GM21723 (cell line): ENCODE results near the gene PLIN1.

Experiments used
- ATAC-seq: cut with Tn5 transposase; IDR thresholded peaks from one replicate; pipeline ENCODE4 v1.9.1; 2021; ENCODE audit warnings: mild to moderate bottlenecking, moderate library complexity; ENCODE audit not compliant: unreplicated experiment

The PLIN1 gene

GRCh38 chr15:89672221-89673164 lies 6.7 kb downstream of the PLIN1 start:
- no peak for ATAC-seq

GRCh38 chr15:89671687-89672086 lies 7.5 kb downstream of the PLIN1 start:
- ATAC-seq: no peak

- ATAC-seq: no peak
These were observed 8.1 kb downstream of the PLIN1 start for GRCh38 chr15:89670971-89671560.

- no peak for ATAC-seq
These were observed 9.2 kb downstream of the PLIN1 start for GRCh38 chr15:89669941-89670340.

- no peak for ATAC-seq
These were observed 9.8 kb downstream of the PLIN1 start for GRCh38 chr15:89669309-89669865.

- no peak for ATAC-seq
These were observed 11.0 kb downstream of the PLIN1 start for GRCh38 chr15:89668171-89668570.

GRCh38 chr15:89667706-89667960 lies 11.5 kb downstream of the PLIN1 start:
- no peak for ATAC-seq

GRCh38 chr15:89666858-89667705 lies 12.1 kb downstream of the PLIN1 start:
- ATAC-seq: no peak

GRCh38 chr15:89666184-89666857 lies 12.8 kb downstream of the PLIN1 start:
- no peak for ATAC-seq

- ATAC-seq: peak; percentile 55
These were observed 13.6 kb downstream of the PLIN1 start for GRCh38 chr15:89665449-89666181.

GRCh38 chr15:89664441-89665350 lies 14.5 kb downstream of the PLIN1 start:
- ATAC-seq: no peak

- no peak for ATAC-seq
These were observed 16.1 kb downstream of the PLIN1 start for GRCh38 chr15:89662893-89663626.

- ATAC-seq: no peak
These were observed 18.6 kb downstream of the PLIN1 start for GRCh38 chr15:89660556-89660955.

GRCh38 chr15:89659295-89659694 lies 19.9 kb downstream of the PLIN1 start:
- no peak for ATAC-seq

GRCh38 chr15:89657686-89658200 lies 21.4 kb downstream of the PLIN1 start:
- ATAC-seq: no peak

- ATAC-seq: no peak
These were observed 22.9 kb downstream of the PLIN1 start for GRCh38 chr15:89656116-89656815.
